ENCODE data around the gene BSCL2. TPM values are rescaled to one million over a fixed set of nuclear protein-coding genes. Genes with fewer than 3 reads are reported as not detected.

Gene BSCL2
- total RNA-seq, 1 donor from 2014 or later = 550 TPM

DNA sequence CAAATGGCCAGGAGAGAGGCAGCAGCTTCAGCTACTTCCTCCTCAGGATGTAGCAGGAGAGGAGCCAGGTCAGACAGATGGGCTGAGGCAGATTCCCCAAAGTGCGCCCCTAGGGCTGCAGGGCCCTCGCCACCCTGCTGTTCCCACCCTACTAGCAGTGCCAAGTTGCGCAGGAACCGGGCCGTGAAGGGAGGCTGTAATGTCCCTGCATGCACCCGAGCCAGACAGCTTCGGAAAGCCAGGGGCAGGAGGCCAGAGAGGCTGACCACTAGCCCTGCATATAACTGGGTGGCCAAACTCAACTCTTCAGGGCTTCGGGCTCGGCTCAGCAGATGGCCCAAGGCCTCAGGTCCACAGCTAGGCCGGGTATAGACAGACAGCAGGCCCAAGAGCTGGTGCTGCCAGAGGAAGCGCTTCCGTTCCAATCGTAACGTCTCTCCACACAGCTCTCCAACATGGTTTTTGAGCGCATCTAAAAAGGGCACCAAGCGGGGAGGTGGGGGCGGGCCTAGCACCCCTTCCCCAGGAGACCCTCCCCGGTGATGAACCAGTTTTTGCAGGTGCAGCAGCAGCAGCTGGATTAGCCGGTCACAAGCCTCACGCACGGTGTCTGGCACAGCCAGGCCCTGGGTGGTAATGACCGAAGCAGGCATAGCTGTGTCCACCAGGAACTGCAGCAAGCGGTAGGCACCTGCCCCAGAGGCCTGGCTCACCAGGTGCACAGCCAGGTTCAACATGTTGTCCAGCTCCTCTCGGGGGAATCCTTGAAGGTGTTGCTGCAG lies 58.8 kb downstream of the BSCL2 start:
- TF ChIP-seq, protein P1, sequence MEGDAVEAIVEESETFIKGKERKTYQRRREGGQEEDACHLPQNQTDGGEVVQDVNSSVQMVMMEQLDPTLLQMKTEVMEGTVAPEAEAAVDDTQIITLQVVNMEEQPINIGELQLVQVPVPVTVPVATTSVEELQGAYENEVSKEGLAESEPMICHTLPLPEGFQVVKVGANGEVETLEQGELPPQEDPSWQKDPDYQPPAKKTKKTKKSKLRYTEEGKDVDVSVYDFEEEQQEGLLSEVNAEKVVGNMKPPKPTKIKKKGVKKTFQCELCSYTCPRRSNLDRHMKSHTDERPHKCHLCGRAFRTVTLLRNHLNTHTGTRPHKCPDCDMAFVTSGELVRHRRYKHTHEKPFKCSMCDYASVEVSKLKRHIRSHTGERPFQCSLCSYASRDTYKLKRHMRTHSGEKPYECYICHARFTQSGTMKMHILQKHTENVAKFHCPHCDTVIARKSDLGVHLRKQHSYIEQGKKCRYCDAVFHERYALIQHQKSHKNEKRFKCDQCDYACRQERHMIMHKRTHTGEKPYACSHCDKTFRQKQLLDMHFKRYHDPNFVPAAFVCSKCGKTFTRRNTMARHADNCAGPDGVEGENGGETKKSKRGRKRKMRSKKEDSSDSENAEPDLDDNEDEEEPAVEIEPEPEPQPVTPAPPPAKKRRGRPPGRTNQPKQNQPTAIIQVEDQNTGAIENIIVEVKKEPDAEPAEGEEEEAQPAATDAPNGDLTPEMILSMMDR (IDR thresholded peaks at IDR 0.05; ENCODE audit: partially characterized antibody, unreplicated experiment) = no peak
- H3K36me3 Mint-ChIP-seq (ENCODE audit: unreplicated experiment) = no peaks in the 10 kb centered on the region
- peaks cover 15% of the 10 kb centered on the region for H3K4me1 Mint-ChIP-seq (ENCODE audit: low read depth, unreplicated experiment)
- peaks cover 9% of the 10 kb centered on the region for H3K27me3 Mint-ChIP-seq (ENCODE audit: unreplicated experiment)
- H3K27ac Mint-ChIP-seq (ENCODE audit: unreplicated experiment) = no peak overlapping the region
- H3K9me3 Mint-ChIP-seq (ENCODE audit: unreplicated experiment) = peaks cover 10% of the 10 kb centered on the region
- DNase-seq = no peak
- H3K4me3 Mint-ChIP-seq (ENCODE audit: unreplicated experiment) = no peak overlapping the region

DNA sequence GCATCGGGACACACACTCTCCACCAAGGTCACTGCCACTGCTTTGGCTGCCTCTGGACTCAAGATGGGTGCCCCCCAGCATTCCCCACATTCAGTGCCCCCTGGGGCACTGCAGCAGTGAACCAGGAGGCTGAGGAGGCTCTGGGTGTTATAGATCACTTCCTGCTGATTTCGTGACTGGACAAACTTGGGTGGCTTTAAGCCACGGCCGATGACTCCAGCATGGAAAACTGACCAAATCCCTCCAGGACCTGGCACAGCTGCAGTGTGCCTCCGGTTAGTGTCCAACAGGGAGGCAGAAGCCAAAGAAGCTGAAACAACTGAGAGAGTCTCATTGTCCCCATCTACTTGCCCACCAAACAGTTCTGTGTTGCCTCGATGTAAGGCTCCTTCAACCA lies 59.6 kb downstream of the BSCL2 start:
- no peak for DNase-seq
- Mint-ChIP-seq H3K9me3 (ENCODE audit: unreplicated experiment) (peaks cover 7% of the 10 kb centered on the region), H3K36me3 (ENCODE audit: unreplicated experiment) (no peaks in the 10 kb centered on the region), H3K27ac (ENCODE audit: unreplicated experiment) (no peak overlapping the region), H3K4me1 (ENCODE audit: low read depth, unreplicated experiment) (peaks cover 14% of the 10 kb centered on the region), H3K27me3 (ENCODE audit: unreplicated experiment) (peaks cover 9% of the 10 kb centered on the region), H3K4me3 (ENCODE audit: unreplicated experiment) (no peak overlapping the region)
- TF ChIP-seq, protein P1 (IDR thresholded peaks at IDR 0.05; ENCODE audit: partially characterized antibody, unreplicated experiment) = no peak

DNA sequence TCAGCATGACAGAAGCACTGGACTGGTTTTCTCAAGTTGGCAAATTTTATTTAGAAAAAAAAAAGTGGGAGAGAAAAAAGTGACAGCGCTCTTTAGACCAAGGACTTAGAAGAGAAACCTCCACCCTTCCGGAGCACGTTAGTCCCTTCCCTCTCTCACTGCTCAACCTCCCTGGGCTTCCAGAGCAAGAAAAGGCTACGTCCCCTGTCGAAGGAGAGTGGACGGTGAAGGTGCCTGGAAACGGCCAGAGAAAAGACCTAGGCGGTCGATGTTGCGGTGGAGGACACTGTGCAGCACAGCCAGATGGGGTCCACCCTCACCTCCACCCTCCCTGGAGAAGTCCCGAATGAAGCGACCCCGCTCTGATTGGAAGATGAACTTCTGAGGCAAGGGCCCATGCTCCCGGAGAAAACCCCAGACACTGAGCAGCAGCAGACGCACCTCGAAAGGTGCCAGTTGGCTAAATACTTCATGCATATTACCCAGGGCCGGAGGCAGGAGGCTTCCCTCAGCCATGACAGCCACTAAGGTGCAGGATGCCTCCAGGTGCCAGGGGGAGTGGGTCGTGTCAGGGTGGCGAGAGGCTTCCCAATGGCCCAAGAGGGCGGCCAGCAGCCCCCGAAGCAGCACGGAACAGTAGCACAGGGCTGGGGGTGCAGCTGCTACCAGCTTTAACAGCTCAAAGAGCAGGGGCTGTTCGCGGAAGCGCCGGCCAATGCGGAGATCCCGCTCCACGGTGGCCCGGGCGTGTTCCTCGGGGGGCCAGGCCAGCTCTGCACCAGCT lies 60.2 kb downstream of the BSCL2 start:
- Mint-ChIP-seq H3K4me3 (ENCODE audit: unreplicated experiment) (peak overlapping the region; percentile 99), H3K27ac (ENCODE audit: unreplicated experiment) (no peak overlapping the region), H3K4me1 (ENCODE audit: low read depth, unreplicated experiment) (peaks cover 10% of the 10 kb centered on the region), H3K36me3 (ENCODE audit: unreplicated experiment) (no peaks in the 10 kb centered on the region), H3K9me3 (ENCODE audit: unreplicated experiment) (peaks cover 7% of the 10 kb centered on the region), H3K27me3 (ENCODE audit: unreplicated experiment) (peaks cover 8% of the 10 kb centered on the region)
- TF ChIP-seq, protein P1 (IDR thresholded peaks at IDR 0.05; ENCODE audit: partially characterized antibody, unreplicated experiment) = no peak
- DNase-seq = no peak

DNA sequence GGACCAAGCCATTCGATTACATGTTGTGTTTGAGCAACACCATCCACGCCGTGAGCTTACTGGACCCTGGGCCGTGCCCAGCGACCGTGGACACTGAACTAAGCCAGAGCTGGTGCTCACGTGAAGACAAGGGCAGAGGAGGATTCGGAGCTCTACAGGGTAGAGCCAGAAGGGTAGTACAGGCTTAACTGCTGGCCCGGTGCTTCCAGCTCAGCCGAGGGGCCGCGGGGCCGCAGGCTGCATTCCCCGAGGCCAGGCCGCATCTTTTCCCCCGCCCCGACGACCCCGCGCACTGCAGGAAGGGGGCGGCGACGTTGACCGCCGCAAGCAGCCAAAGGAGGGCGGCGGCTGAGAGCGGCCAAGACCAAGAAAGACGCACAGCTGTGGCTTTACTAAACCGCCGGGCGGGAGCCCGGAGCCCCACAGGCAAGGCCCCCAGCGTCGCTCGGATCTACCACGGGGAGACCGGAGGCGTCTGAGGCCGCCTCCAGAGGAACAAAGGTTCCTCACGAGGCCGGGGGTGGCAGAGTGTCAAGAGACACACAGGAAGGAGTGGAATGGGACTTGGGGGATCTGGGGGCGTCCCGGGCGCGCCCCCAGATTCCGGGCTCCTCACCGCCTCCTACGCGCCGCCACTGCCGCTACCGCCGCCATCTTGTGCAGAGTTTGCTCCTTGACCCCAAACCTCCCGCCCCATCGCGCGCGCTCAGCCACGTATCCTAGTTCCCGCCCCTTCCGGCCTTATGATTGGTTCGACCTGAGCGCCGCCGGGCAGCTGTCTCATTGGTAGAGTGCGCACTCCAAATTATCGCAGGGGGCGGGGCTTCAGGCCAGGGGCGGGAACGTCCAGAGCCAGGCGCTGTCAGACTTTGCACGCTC lies 61.0 kb downstream of the BSCL2 start, which contains the start of gene GANAB:
GANAB (minus strand) TSS at position 668 of the 879 bp plus-strand sequence; CDS start at position 654, 14 bp downstream.
- Mint-ChIP-seq H3K36me3 (ENCODE audit: unreplicated experiment) (no peaks in the 10 kb centered on the region), H3K9me3 (ENCODE audit: unreplicated experiment) (peaks cover 7% of the 10 kb centered on the region), H3K27ac (ENCODE audit: unreplicated experiment) (peak within 1 kb of the TSS; percentile 95), H3K27me3 (ENCODE audit: unreplicated experiment) (peaks cover 8% of the 10 kb centered on the region), H3K4me3 (ENCODE audit: unreplicated experiment) (peak within 1 kb of the TSS; percentile 99), H3K4me1 (ENCODE audit: low read depth, unreplicated experiment) (peaks cover 10% of the 10 kb centered on the region)
- TF ChIP-seq, protein P1 (IDR thresholded peaks at IDR 0.05; ENCODE audit: partially characterized antibody, unreplicated experiment) = peak; percentile 18
- peak; percentile 99 for DNase-seq
